ENCODE results near the gene EVC2.

EVC2 gene

GRCh38 chr4:5568336-5568735 lies 140.0 kb downstream of the EVC2 start:
- H3K36me3 ChIP-seq (ENCODE audit: control insufficient read depth in 2 of 2, insufficient read depth in 2 of 2, low read length in 2 of 2): peaks cover 40 to 47% of the 10 kb centered on the region in 2 donors
- no peaks in the 10 kb centered on the region for H3K4me1 ChIP-seq (ENCODE audit: control insufficient read depth, insufficient read depth, low read length)
- H3K9me3 ChIP-seq (ENCODE audit: control insufficient read depth in 2 of 2, low read length in 2 of 2): no peaks in the 10 kb centered on the region
- H3K9ac ChIP-seq (ENCODE audit: low read length in 2 of 2): no peak overlapping the region
- no peak overlapping the region for H3K27ac ChIP-seq (ENCODE audit: low read length)
- no peak overlapping the region for H3K4me3 ChIP-seq (ENCODE audit: low read length in 2 of 2)
- no peaks in the 10 kb centered on the region for H3K27me3 ChIP-seq (ENCODE audit: control insufficient read depth in 1 of 2, insufficient read depth in 2 of 2, low read length in 2 of 2)

GRCh38 chr4:5566991-5567390 lies 141.4 kb downstream of the EVC2 start:
- no peaks in the 10 kb centered on the region for H3K9me3 ChIP-seq (ENCODE audit: control insufficient read depth in 2 of 2, low read length in 2 of 2)
- H3K4me3 ChIP-seq (ENCODE audit: low read length in 2 of 2): no peak overlapping the region
- no peak overlapping the region for H3K27ac ChIP-seq (ENCODE audit: low read length)
- no peaks in the 10 kb centered on the region for H3K27me3 ChIP-seq (ENCODE audit: control insufficient read depth in 1 of 2, insufficient read depth in 2 of 2, low read length in 2 of 2)
- H3K4me1 ChIP-seq (ENCODE audit: control insufficient read depth, insufficient read depth, low read length): no peaks in the 10 kb centered on the region
- peaks cover 36 to 45% of the 10 kb centered on the region in 2 donors for H3K36me3 ChIP-seq (ENCODE audit: control insufficient read depth in 2 of 2, insufficient read depth in 2 of 2, low read length in 2 of 2)
- no peak overlapping the region for H3K9ac ChIP-seq (ENCODE audit: low read length in 2 of 2)

- H3K27ac ChIP-seq (ENCODE audit: low read length): no peak overlapping the region
- H3K4me3 ChIP-seq (ENCODE audit: low read length in 2 of 2): no peak overlapping the region
- H3K9ac ChIP-seq (ENCODE audit: low read length in 2 of 2): no peak overlapping the region
- H3K27me3 ChIP-seq (ENCODE audit: control insufficient read depth in 1 of 2, insufficient read depth in 2 of 2, low read length in 2 of 2): no peaks in the 10 kb centered on the region
- H3K36me3 ChIP-seq (ENCODE audit: control insufficient read depth in 2 of 2, insufficient read depth in 2 of 2, low read length in 2 of 2): peaks cover 41 to 45% of the 10 kb centered on the region in 2 donors
- H3K9me3 ChIP-seq (ENCODE audit: control insufficient read depth in 2 of 2, low read length in 2 of 2): no peaks in the 10 kb centered on the region
- H3K4me1 ChIP-seq (ENCODE audit: control insufficient read depth, insufficient read depth, low read length): no peaks in the 10 kb centered on the region
These were observed 141.8 kb downstream of the EVC2 start for GRCh38 chr4:5566526-5566925.

- Histone ChIP-seq H3K27me3 (ENCODE audit: control insufficient read depth in 1 of 2, insufficient read depth in 2 of 2, low read length in 2 of 2) (no peaks in the 10 kb centered on the region), H3K9me3 (ENCODE audit: control insufficient read depth in 2 of 2, low read length in 2 of 2) (no peaks in the 10 kb centered on the region), H3K9ac (ENCODE audit: low read length in 2 of 2) (no peak overlapping the region), H3K36me3 (ENCODE audit: control insufficient read depth in 2 of 2, insufficient read depth in 2 of 2, low read length in 2 of 2) (peaks cover 32 to 44% of the 10 kb centered on the region in 2 donors), H3K4me1 (ENCODE audit: control insufficient read depth, insufficient read depth, low read length) (no peaks in the 10 kb centered on the region), H3K27ac (ENCODE audit: low read length) (no peak overlapping the region), H3K4me3 (ENCODE audit: low read length in 2 of 2) (no peak overlapping the region)
These were observed 144.5 kb downstream of the EVC2 start for GRCh38 chr4:5563856-5564255.

GRCh38 chr4:5562476-5562875 lies 145.9 kb downstream of the EVC2 start:
- H3K27ac ChIP-seq (ENCODE audit: low read length): no peak overlapping the region
- H3K9me3 ChIP-seq (ENCODE audit: control insufficient read depth in 2 of 2, low read length in 2 of 2): no peaks in the 10 kb centered on the region
- peaks cover 25 to 39% of the 10 kb centered on the region in 2 donors for H3K36me3 ChIP-seq (ENCODE audit: control insufficient read depth in 2 of 2, insufficient read depth in 2 of 2, low read length in 2 of 2)
- no peak overlapping the region for H3K4me3 ChIP-seq (ENCODE audit: low read length in 2 of 2)
- H3K4me1 ChIP-seq (ENCODE audit: control insufficient read depth, insufficient read depth, low read length): no peaks in the 10 kb centered on the region
- H3K27me3 ChIP-seq (ENCODE audit: control insufficient read depth in 1 of 2, insufficient read depth in 2 of 2, low read length in 2 of 2): no peaks in the 10 kb centered on the region
- H3K9ac ChIP-seq (ENCODE audit: low read length in 2 of 2): no peak overlapping the region

- no peaks in the 10 kb centered on the region for H3K4me1 ChIP-seq (ENCODE audit: control insufficient read depth, insufficient read depth, low read length)
- no peaks in the 10 kb centered on the region for H3K9me3 ChIP-seq (ENCODE audit: control insufficient read depth in 2 of 2, low read length in 2 of 2)
- H3K9ac ChIP-seq (ENCODE audit: low read length in 2 of 2): no peak overlapping the region
- H3K27ac ChIP-seq (ENCODE audit: low read length): no peak overlapping the region
- peaks cover 25 to 34% of the 10 kb centered on the region in 2 donors for H3K36me3 ChIP-seq (ENCODE audit: control insufficient read depth in 2 of 2, insufficient read depth in 2 of 2, low read length in 2 of 2)
- H3K4me3 ChIP-seq (ENCODE audit: low read length in 2 of 2): no peak overlapping the region
- H3K27me3 ChIP-seq (ENCODE audit: control insufficient read depth in 1 of 2, insufficient read depth in 2 of 2, low read length in 2 of 2): no peaks in the 10 kb centered on the region
These were observed 147.1 kb downstream of the EVC2 start for GRCh38 chr4:5561286-5561685.

GRCh38 chr4:5558502-5558901 lies 149.9 kb downstream of the EVC2 start:
- Histone ChIP-seq H3K27me3 (ENCODE audit: control insufficient read depth in 1 of 2, insufficient read depth in 2 of 2, low read length in 2 of 2) (no peaks in the 10 kb centered on the region), H3K9ac (ENCODE audit: low read length in 2 of 2) (no peak overlapping the region), H3K36me3 (ENCODE audit: control insufficient read depth in 2 of 2, insufficient read depth in 2 of 2, low read length in 2 of 2) (peaks cover 8 to 22% of the 10 kb centered on the region in 2 donors), H3K27ac (ENCODE audit: low read length) (no peak overlapping the region), H3K9me3 (ENCODE audit: control insufficient read depth in 2 of 2, low read length in 2 of 2) (no peaks in the 10 kb centered on the region), H3K4me3 (ENCODE audit: low read length in 2 of 2) (no peak overlapping the region), H3K4me1 (ENCODE audit: control insufficient read depth, insufficient read depth, low read length) (no peaks in the 10 kb centered on the region)

GRCh38 chr4:5554376-5554775 lies 154.0 kb downstream of the EVC2 start:
- Histone ChIP-seq H3K27me3 (ENCODE audit: control insufficient read depth in 1 of 2, insufficient read depth in 2 of 2, low read length in 2 of 2) (no peaks in the 10 kb centered on the region), H3K36me3 (ENCODE audit: control insufficient read depth in 2 of 2, insufficient read depth in 2 of 2, low read length in 2 of 2) (peaks cover 5 to 7% of the 10 kb centered on the region in 2 donors), H3K9me3 (ENCODE audit: control insufficient read depth in 2 of 2, low read length in 2 of 2) (no peaks in the 10 kb centered on the region), H3K27ac (ENCODE audit: low read length) (no peak overlapping the region), H3K4me3 (ENCODE audit: low read length in 2 of 2) (no peak overlapping the region), H3K4me1 (ENCODE audit: control insufficient read depth, insufficient read depth, low read length) (no peaks in the 10 kb centered on the region), H3K9ac (ENCODE audit: low read length in 2 of 2) (no peak overlapping the region)

GRCh38 chr4:5553801-5554200 lies 154.6 kb downstream of the EVC2 start:
- Histone ChIP-seq H3K9me3 (ENCODE audit: control insufficient read depth in 2 of 2, low read length in 2 of 2) (no peaks in the 10 kb centered on the region), H3K27ac (ENCODE audit: low read length) (no peak overlapping the region), H3K27me3 (ENCODE audit: control insufficient read depth in 1 of 2, insufficient read depth in 2 of 2, low read length in 2 of 2) (no peaks in the 10 kb centered on the region), H3K9ac (ENCODE audit: low read length in 2 of 2) (no peak overlapping the region), H3K4me3 (ENCODE audit: low read length in 2 of 2) (no peak overlapping the region), H3K36me3 (ENCODE audit: control insufficient read depth in 2 of 2, insufficient read depth in 2 of 2, low read length in 2 of 2) (peaks cover 3 to 7% of the 10 kb centered on the region in 2 donors), H3K4me1 (ENCODE audit: control insufficient read depth, insufficient read depth, low read length) (no peaks in the 10 kb centered on the region)

GRCh38 chr4:5552451-5552850 lies 155.9 kb downstream of the EVC2 start:
- Histone ChIP-seq H3K4me1 (ENCODE audit: control insufficient read depth, insufficient read depth, low read length) (no peaks in the 10 kb centered on the region), H3K27ac (ENCODE audit: low read length) (no peak overlapping the region), H3K9ac (ENCODE audit: low read length in 2 of 2) (no peak overlapping the region), H3K27me3 (ENCODE audit: control insufficient read depth in 1 of 2, insufficient read depth in 2 of 2, low read length in 2 of 2) (no peaks in the 10 kb centered on the region), H3K36me3 (ENCODE audit: control insufficient read depth in 2 of 2, insufficient read depth in 2 of 2, low read length in 2 of 2) (peaks cover 3 to 7% of the 10 kb centered on the region in 2 donors), H3K9me3 (ENCODE audit: control insufficient read depth in 2 of 2, low read length in 2 of 2) (peaks cover 0 to 3% of the 10 kb centered on the region in 2 donors), H3K4me3 (ENCODE audit: low read length in 2 of 2) (no peak overlapping the region)

- Histone ChIP-seq H3K4me1 (ENCODE audit: control insufficient read depth, insufficient read depth, low read length) (no peaks in the 10 kb centered on the region), H3K36me3 (ENCODE audit: control insufficient read depth in 2 of 2, insufficient read depth in 2 of 2, low read length in 2 of 2) (no peaks in the 10 kb centered on the region), H3K9me3 (ENCODE audit: control insufficient read depth in 2 of 2, low read length in 2 of 2) (peaks cover 0 to 3% of the 10 kb centered on the region in 2 donors), H3K27ac (ENCODE audit: low read length) (no peak overlapping the region), H3K4me3 (ENCODE audit: low read length in 2 of 2) (no peak overlapping the region), H3K27me3 (ENCODE audit: control insufficient read depth in 1 of 2, insufficient read depth in 2 of 2, low read length in 2 of 2) (no peaks in the 10 kb centered on the region), H3K9ac (ENCODE audit: low read length in 2 of 2) (no peak overlapping the region)
These were observed 160.6 kb downstream of the EVC2 start for GRCh38 chr4:5547651-5548249.

Data from stomach smooth muscle (tissue), 2 donors.